Measurements from ENCODE around the gene IFT43.

IFT43 gene

DNA sequence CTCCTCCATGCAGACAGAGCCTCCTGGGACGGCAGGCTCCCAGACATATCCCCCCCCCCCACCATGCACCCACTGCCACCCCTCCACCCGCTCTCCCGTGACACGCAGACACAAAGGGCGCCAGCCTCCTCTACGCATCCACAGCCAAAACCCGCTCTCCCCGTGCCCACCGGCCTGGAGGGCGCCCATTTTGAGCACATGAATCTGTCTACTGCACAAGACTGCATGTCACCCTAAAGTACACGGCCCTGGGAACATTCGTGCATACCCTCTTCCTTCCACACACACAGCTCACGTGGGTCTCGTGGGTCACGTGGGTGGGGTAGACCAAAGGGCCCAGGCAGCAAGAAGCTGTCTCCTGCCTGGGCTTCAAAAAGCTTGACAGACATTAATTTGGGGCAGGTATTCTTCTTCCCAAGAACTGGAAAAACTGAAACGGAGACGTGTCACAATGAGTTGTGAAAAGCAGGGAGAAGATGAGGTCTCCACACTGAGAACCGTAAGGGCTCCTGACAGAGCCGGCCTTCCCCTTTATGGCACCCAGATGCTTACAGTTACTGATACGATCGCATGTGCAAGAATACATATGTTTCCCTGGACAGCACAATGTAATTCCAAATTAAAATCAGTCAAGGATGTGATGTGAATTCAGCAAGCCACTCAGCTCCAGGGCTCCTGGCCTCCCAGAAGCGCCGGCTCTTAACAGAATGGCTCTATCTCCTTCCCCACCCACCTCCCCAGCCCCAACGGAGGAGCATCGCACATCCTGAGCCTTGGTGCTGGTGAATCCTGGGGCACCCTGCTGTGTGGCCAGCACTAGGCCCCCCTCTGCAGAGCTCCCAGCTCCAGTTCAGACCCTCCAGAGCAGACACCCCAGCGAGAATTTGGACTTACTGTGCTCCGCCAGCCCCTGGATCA lies 5.7 kb upstream of the IFT43 start:
- H3K4me2 ChIP-seq, result no peak overlapping the region
- no peaks in the 10 kb centered on the region for H4K20me1 ChIP-seq (ENCODE audit: insufficient read depth)
- TF ChIP-seq, protein P1, sequence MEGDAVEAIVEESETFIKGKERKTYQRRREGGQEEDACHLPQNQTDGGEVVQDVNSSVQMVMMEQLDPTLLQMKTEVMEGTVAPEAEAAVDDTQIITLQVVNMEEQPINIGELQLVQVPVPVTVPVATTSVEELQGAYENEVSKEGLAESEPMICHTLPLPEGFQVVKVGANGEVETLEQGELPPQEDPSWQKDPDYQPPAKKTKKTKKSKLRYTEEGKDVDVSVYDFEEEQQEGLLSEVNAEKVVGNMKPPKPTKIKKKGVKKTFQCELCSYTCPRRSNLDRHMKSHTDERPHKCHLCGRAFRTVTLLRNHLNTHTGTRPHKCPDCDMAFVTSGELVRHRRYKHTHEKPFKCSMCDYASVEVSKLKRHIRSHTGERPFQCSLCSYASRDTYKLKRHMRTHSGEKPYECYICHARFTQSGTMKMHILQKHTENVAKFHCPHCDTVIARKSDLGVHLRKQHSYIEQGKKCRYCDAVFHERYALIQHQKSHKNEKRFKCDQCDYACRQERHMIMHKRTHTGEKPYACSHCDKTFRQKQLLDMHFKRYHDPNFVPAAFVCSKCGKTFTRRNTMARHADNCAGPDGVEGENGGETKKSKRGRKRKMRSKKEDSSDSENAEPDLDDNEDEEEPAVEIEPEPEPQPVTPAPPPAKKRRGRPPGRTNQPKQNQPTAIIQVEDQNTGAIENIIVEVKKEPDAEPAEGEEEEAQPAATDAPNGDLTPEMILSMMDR (conservative IDR thresholded peaks at IDR 0.05; ENCODE audit: low read depth, low read length), result no peak
- peaks cover 11% of the 10 kb centered on the region for H3K4me1 ChIP-seq (ENCODE audit: low read depth, poor library complexity, severe bottlenecking)
- no peak overlapping the region for H2AFZ ChIP-seq (ENCODE audit: low read depth)
- H3K79me2 ChIP-seq (ENCODE audit: insufficient read depth, low read depth), result no peaks in the 10 kb centered on the region
- no peak overlapping the region for H3K4me3 ChIP-seq (IDR thresholded peaks at IDR 0.05; ENCODE audit: insufficient read depth, low read depth, low read length)
- H3K9ac ChIP-seq, result no peak overlapping the region
- no peaks in the 10 kb centered on the region for H3K36me3 ChIP-seq (ENCODE audit: insufficient read depth)
- no peak overlapping the region for H3K27ac ChIP-seq
- H3K27me3 ChIP-seq (ENCODE audit: insufficient read depth, low read depth), result no peaks in the 10 kb centered on the region

DNA sequence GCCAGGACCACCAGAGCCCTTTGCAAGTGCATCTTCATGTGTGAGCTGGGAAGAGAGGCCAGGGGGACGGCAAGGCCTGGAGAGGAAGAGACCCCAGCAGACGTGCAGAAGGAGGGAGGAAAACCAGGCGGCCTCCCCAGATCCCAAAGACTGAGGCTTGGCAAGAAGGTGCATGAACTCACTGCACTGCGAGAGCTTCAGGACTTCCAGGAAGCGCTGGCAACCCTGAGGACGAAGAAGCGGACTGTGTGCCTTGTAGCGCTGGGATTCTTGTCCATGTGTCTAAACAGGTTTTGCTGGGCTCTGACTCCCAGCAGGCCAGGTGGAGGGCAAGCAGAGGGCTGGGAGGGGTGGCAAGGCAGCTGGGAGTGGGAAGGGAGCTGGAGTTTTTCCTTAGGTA lies 4.7 kb upstream of the IFT43 start:
- no peaks in the 10 kb centered on the region for H4K20me1 ChIP-seq (ENCODE audit: insufficient read depth)
- H3K9ac ChIP-seq, result peak overlapping the region; percentile 92; the same call in 1 of the 2 replicates
- TF ChIP-seq, protein P1 (conservative IDR thresholded peaks at IDR 0.05; ENCODE audit: low read depth, low read length), result no peak
- H3K36me3 ChIP-seq (ENCODE audit: insufficient read depth), result no peaks in the 10 kb centered on the region
- H3K79me2 ChIP-seq (ENCODE audit: insufficient read depth, low read depth), result no peaks in the 10 kb centered on the region
- peaks cover 15% of the 10 kb centered on the region for H3K4me1 ChIP-seq (ENCODE audit: low read depth, poor library complexity, severe bottlenecking)
- H3K27me3 ChIP-seq (ENCODE audit: insufficient read depth, low read depth), result no peaks in the 10 kb centered on the region
- peak overlapping the region; percentile 76 for H3K4me2 ChIP-seq
- no peak overlapping the region for H3K4me3 ChIP-seq (IDR thresholded peaks at IDR 0.05; ENCODE audit: insufficient read depth, low read depth, low read length)
- H3K27ac ChIP-seq, result peak overlapping the region; percentile 84; the same call in 1 of the 2 replicates
- peak overlapping the region; percentile 68; the same call in 1 of the 2 replicates for H2AFZ ChIP-seq (ENCODE audit: low read depth)

DNA sequence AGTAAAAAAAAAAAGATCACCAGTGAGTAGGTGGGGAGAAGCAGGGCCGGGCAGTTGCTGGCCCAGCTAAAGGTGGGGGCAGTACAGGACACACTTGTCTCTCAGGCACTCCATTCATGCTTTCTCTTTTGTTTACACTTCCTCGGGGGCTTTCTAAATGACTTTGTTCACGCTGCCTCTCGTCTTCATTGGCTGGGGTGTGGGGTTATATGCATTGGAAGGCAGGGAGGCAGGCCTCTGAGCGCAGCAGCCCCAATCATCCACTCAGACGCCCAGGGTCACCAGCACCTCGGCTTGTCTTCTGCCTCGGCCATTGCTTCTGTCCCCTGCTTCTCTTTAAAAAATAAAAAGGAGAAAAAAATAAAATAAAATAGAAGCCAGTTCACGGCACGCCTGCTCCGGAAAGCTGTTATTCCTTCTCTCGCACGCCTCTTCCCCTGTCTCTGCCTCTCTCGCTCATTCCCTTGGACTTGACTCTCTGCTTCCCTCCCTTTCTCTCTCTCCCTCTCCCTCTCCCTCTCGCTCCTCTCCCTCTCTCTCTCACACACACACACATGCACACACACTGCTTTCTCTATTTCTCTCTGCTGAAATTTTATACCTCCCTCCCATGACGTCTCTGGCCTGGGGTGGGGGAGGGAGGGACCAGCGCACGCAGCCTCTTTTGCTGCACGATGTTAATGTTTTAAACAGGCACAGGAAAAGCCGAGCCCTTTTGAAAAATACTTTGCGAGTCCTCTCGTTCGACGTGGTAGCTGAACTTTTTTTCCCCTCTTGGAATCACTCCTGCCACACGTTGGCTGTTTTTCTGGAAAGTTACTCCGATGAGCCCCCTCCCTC lies 3.9 kb upstream of the IFT43 start, which contains the start of gene TGFB3:
Gene TGFB3, minus strand, starts transcription at position 570 of the 840 bp plus-strand sequence. CDS start 1,102 bp downstream, outside the sequence.
- Histone ChIP-seq H3K4me3 (IDR thresholded peaks at IDR 0.05; ENCODE audit: insufficient read depth, low read depth, low read length) (no peak within 1 kb of the TSS), H3K4me2 (peak within 1 kb of the TSS; percentile 76), H3K27ac (peak within 1 kb of the TSS; percentile 84), H3K27me3 (ENCODE audit: insufficient read depth, low read depth) (no peaks in the 10 kb centered on the region), H3K4me1 (ENCODE audit: low read depth, poor library complexity, severe bottlenecking) (peaks cover 16% of the 10 kb centered on the region), H3K36me3 (ENCODE audit: insufficient read depth) (no peaks in the 10 kb centered on the region), H2AFZ (ENCODE audit: low read depth) (peak within 1 kb of the TSS; percentile 68), H4K20me1 (ENCODE audit: insufficient read depth) (no peaks in the 10 kb centered on the region), H3K79me2 (ENCODE audit: insufficient read depth, low read depth) (no peaks in the 10 kb centered on the region), H3K9ac (peak within 1 kb of the TSS; percentile 92)
- TF ChIP-seq, protein P1 (conservative IDR thresholded peaks at IDR 0.05; ENCODE audit: low read depth, low read length), result no peak; the same call in 1 of the 2 replicates

DNA sequence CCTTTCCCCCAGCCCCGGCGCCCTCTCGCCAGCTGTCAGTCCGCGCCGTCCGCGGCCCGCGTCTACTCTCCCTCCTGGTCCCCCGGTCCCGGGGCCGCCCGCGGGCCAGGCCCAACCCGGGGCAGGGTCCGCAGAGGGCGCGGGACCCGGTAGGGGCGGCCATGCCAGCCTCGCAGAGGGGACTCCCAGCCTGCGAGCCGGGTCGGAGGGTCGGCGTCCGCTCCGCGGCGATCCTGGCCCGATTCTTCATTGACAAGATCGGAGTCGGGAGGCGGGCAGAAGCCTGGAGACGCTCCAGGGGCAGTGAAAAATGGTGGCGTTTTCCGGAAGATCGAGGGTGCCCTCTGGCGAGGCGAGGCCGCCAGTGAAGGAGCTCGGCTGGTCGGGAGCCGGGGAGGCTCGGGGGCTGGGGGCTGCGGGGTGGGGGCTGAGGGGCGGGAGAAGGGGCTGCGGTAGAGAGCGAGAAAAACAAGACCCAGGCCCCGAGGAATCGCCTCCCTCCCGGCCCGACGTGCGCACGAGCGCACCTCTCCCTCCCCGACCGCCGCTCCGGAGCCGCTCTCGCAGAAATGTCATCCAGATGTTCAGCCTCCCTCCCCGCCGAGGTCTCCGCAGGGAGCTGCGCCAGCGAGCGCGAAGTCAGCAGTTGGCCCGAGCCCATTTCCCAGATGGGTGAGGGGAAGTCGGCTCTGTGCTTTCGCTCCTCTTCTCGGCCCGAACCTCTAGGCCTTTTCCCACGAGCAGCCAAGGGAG lies 3.1 kb upstream of the IFT43 start:
- Histone ChIP-seq H3K4me2 (peak overlapping the region; percentile 76; the same call in 1 of the 2 replicates), H3K9ac (peak overlapping the region; percentile 92), H3K79me2 (ENCODE audit: insufficient read depth, low read depth) (no peaks in the 10 kb centered on the region), H3K27ac (peak overlapping the region; percentile 84), H3K4me3 (IDR thresholded peaks at IDR 0.05; ENCODE audit: insufficient read depth, low read depth, low read length) (no peak overlapping the region), H3K27me3 (ENCODE audit: insufficient read depth, low read depth) (no peaks in the 10 kb centered on the region), H3K4me1 (ENCODE audit: low read depth, poor library complexity, severe bottlenecking) (peaks cover 23% of the 10 kb centered on the region), H3K36me3 (ENCODE audit: insufficient read depth) (no peaks in the 10 kb centered on the region), H4K20me1 (ENCODE audit: insufficient read depth) (no peaks in the 10 kb centered on the region), H2AFZ (ENCODE audit: low read depth) (peak overlapping the region; percentile 68)
- TF ChIP-seq, protein P1 (conservative IDR thresholded peaks at IDR 0.05; ENCODE audit: low read depth, low read length), result peak; percentile 40; the same call in 1 of the 2 replicates

All from KMS-11 (cell line).